ENCODE data around the gene ANKHD1.
A peak's percentile ranks its signal among the peaks of the same experiment; 100 is the strongest.

GRCh38 chr5:140549237-140550144 is 147.9 kb downstream of the ANKHD1 start:
- TF ChIP-seq CTCF (IDR thresholded peaks at IDR 0.05) (no peak), POLR2AphosphoS5 (IDR thresholded peaks at IDR 0.05; ENCODE audit: low read depth, low read length) (peak; percentile 9), REST (IDR thresholded peaks at IDR 0.05; ENCODE audit: insufficient read depth in 1 of 2, low read depth in 2 of 2, low read length in 1 of 2) (no peak)
